T47D (cell line): ENCODE data around the gene TACC2.
"Not testable (repeated sequence)": the region's sequence is repeated elsewhere in the genome, so short reads cannot be mapped to it uniquely, and the experiment has no call there.

Experiments
- DNase-seq, 2 experiments: peaks; one replicate each; pipeline versions ENCODE4 v3.0.0 to v3.0.0-alpha.2; 2011 to 2012; ENCODE audit warnings: low read depth in 1 of 2, low spot score in 1 of 2
- JUND ChIP-seq: IDR thresholded peaks from 2 replicates; pipeline ENCODE4 v1.6.1; 2012; ENCODE audit warnings: low read depth
- in situ Hi-C: cut with HindIII; loops from 2 replicates; pipeline ENCODE4 v1.10.0; 2016; ENCODE audit warnings: low sequenced_read_pairs, low pct_unique_long_range_greater_than_20kb

Gene TACC2

GRCh38 chr10:122021828-122022227, 32.9 kb downstream of the TACC2 start:
- in situ Hi-C loops = no loop called here
- peak in 1 of 2 experiments; percentile 32 for DNase-seq
- TF ChIP-seq JUND = no peak

- no peak for TF ChIP-seq JUND
- in situ Hi-C loops = no loop called here
- no peak for DNase-seq
These were observed 33.3 kb downstream of the TACC2 start for GRCh38 chr10:122022276-122022675.

- DNase-seq, in situ Hi-C loops: not testable (repeated sequence)
These were observed 34.3 kb downstream of the TACC2 start for GRCh38 chr10:122023257-122023656.

GRCh38 chr10:122029499-122030199, 40.7 kb downstream of the TACC2 start:
- TF ChIP-seq JUND = no peak
- in situ Hi-C loops = no loop called here
- DNase-seq = no peak

GRCh38 chr10:122030200-122030552, 41.2 kb downstream of the TACC2 start:
- DNase-seq = no peak
- in situ Hi-C loops = no loop called here
- TF ChIP-seq JUND = no peak

- DNase-seq = peak; percentile 35 to 52
- no peak for TF ChIP-seq JUND
- in situ Hi-C loops = no loop called here
These were observed 44.4 kb downstream of the TACC2 start for GRCh38 chr10:122033224-122033926.

- DNase-seq = no peak
- in situ Hi-C loops = no loop called here
- TF ChIP-seq JUND = no peak
These were observed 45.3 kb downstream of the TACC2 start for GRCh38 chr10:122034149-122034756.

- in situ Hi-C loops = no loop called here
- no peak for DNase-seq
- no peak for TF ChIP-seq JUND
These were observed 51.8 kb downstream of the TACC2 start for GRCh38 chr10:122040786-122041185.

GRCh38 chr10:122042836-122043235, 53.9 kb downstream of the TACC2 start:
- TF ChIP-seq JUND = no peak

GRCh38 chr10:122044045-122044661, 55.2 kb downstream of the TACC2 start:
- TF ChIP-seq JUND = no peak
- in situ Hi-C loops = no loop called here
- DNase-seq = peak in 1 of 2 experiments; percentile 40

More at GRCh38 chr10:122042836-122043235, 53.9 kb downstream of the TACC2 start:
- in situ Hi-C loops = no loop called here
- no peak for DNase-seq

- in situ Hi-C loops = no loop called here
- DNase-seq = no peak
- no peak for TF ChIP-seq JUND
These were observed 55.8 kb downstream of the TACC2 start for GRCh38 chr10:122044713-122045112.

- no peak for DNase-seq
- in situ Hi-C loops = no loop called here
- no peak for TF ChIP-seq JUND
These were observed 56.2 kb downstream of the TACC2 start for GRCh38 chr10:122045212-122045611.

- no peak for TF ChIP-seq JUND
- DNase-seq = no peak
- in situ Hi-C loops = no loop called here
These were observed 58.6 kb downstream of the TACC2 start for GRCh38 chr10:122047560-122047959.
